Measurements from ENCODE around the gene RAD9B.
"Not testable (repeated sequence)": the region's sequence is repeated elsewhere in the genome, so short reads cannot be mapped to it uniquely, and the experiment has no call there.

Gene RAD9B

GRCh38 chr12:110528277-110528839, 26.2 kb downstream of the RAD9B start:
- DNase-seq, result no peak

GRCh38 chr12:110530511-110530910, 28.4 kb downstream of the RAD9B start:
- DNase-seq, result no peak

DNA sequence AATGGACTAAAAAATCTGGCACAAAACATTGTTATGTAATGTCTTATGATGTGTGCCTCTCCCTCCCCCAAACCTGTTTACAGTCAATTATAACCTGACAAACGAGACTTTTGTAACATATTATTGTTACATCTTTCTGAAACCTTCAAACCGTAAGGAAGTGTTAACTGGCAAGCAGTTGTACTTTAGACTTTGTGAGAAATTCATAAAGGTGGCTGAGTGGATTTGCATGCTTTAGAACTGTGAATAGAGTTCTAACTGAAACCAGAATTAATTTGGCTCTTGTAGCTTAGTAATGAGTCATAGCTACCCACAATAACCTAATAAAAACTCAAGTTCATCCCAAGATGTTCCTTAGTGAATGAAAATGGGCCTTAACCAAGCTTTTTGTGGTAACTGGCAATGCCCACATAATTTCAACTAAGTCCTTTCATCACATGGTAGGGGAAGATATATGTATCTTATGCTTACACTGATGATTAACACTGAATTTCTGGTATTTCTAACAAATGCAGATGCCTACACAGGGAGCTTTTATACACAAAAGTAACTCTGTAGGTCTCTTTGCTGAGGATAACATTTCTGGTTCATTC, 29.7 kb downstream of the RAD9B start:
- peak; percentile 41 for DNase-seq

GRCh38 chr12:110532644-110533043, 30.5 kb downstream of the RAD9B start:
- DNase-seq, result no peak

- no peak for DNase-seq
Measured at GRCh38 chr12:110533607-110534006, 31.5 kb downstream of the RAD9B start.

DNA sequence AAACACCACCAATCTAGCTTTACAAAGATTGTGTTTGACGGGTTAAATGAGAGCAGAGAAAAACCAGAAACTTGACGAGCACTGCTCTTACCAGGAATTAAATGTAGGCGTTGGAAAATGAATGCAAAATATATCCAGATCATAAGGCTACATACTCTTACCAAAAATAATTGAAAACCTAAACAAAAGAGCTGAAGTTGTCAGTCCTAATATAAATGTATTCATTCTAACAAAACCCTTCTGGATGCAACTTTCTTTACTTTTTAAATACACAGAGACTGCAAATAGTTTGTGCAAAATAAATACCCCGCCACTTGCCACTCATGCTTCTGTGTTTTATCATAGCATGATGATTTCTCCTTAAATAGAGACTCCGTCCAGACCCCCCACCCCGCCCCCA, 32.7 kb downstream of the RAD9B start:
- no peak for DNase-seq

GRCh38 chr12:110536834-110537604, 34.9 kb downstream of the RAD9B start:
- no peak for DNase-seq

- no peak for DNase-seq
Measured at GRCh38 chr12:110537605-110538409, 35.7 kb downstream of the RAD9B start.

- no peak for DNase-seq
Measured at GRCh38 chr12:110538869-110539622, 36.9 kb downstream of the RAD9B start.

DNA sequence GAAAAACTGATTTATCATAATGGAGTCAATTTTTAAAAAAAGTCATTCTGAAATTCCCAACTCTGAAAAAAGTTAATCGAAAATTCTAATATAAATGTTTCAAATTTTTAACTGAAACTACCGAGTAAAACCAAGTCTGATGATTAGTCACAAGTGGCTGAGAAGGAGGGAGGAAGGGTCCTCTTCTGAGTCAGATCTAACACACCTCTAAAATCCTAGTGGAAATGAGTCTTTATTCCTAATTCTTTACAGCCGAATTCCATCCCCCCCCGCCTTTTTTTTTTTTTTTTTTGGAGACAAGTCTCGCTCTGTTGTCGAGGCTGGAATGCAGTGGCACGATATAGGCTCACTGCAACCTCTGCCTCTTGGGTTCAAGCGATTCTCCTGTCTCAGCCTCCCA, 37.9 kb downstream of the RAD9B start:
- DNase-seq, result no peak

DNA sequence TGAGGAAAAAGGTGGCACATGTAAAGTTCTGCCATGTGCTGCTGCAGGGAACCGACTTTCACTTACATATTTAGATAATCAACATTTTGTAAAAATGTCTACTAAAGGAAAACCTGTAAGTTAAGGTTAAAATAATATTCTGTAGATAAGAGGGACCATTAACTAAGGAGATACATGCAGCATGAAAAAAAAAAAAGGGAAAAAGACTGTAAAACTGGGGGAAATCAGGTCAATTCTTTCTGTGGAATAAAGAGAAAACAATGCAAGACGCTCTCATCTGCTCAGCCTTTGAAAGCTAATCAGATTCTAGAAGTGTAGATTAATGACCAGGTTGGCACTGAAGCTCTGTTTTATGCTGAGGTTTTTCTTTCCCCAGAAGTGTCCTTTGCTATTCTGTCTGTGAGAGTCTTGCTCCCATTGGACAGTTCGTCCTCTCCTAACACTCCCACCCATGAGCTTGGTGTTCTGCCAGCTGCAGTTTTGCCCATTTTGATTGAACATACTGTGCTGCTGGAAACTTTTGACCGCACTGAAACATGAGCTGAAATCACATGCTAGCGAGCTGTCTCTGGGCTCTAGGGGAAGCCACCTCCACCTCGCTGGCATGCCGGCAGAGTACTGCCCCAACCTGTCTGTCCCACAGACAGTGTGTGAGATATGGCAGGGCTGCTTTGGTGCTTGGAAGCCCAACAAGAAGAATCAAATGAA, 41.3 kb downstream of the RAD9B start:
- no peak for DNase-seq

DNA sequence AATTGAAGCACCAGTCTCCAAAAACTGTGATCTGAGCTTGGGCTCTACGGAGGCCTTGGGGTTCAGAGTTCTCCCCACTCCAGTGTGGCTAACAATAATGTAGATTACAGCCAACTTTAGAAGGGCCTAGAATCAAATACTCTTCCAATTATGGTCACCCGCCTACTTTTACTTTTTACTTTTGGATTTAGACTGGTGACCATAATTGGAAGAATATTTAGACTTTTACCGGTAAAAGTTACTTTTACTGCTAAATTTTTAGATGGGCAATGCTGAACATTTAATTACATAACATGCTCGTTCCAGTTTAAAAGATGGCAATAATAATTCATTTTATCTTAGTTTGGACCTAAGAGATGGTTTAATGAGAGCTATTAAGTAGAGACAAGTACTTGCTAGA, 41.8 kb downstream of the RAD9B start:
- no peak for DNase-seq

- DNase-seq, result not testable (repeated sequence)
Measured at GRCh38 chr12:110545259-110545658, 43.1 kb downstream of the RAD9B start.

DNA sequence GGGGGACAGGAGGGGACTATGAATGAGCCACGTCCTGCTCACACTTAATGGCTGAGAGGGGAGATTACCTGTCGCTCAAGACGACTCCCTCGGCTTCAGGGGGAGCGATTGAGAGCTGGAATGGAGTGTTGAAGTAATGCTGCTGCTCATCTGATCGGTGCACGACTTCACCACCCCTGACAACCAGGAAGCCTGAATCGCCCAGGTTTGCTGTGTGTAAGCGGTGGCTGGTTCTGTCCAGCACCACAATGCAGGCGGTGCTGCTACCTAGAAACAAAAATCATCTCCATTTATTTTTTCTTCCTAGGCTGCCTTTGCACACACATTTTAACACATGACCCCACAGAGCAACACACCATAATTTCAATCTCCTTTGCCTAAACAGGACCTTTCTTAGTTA, 43.7 kb downstream of the RAD9B start:
- DNase-seq, result no peak

DNA sequence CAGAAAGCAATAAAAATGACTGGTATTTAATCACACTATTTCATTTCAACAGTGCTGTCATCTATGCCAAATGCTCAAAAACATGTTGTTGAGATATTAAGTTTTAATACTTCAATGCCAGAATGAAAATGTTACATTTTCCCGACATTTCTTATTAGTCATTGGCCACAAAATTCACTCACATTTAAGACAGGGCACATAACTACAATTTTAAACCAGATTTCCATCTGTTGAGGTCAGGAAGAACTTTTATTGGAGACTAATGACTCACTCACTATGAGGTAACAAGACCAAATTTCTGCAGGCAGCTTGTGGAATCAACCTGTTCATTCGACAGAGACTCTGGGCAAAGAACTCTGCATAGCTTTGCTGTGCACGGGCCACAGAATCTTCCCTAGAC, 44.2 kb downstream of the RAD9B start:
- DNase-seq, result no peak

DNA sequence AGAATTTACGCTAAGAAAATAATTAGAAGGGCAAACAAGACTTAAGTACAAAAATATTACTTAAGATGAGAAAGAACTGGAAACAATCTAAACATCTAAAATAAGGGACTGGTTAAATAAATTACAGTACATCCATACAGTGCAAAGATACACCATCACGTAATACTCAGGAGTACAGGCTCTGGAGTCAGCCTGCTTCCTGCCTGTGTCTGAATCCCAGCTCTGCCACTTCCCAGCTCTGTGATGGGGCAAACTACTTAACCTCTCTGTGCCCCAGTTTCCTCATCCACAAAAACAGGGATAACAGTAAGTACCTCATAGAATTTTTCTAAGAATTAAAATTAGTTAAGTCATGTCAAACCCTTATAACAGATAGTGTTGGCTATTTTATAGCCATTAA, 45.0 kb downstream of the RAD9B start:
- DNase-seq, result no peak

DNA sequence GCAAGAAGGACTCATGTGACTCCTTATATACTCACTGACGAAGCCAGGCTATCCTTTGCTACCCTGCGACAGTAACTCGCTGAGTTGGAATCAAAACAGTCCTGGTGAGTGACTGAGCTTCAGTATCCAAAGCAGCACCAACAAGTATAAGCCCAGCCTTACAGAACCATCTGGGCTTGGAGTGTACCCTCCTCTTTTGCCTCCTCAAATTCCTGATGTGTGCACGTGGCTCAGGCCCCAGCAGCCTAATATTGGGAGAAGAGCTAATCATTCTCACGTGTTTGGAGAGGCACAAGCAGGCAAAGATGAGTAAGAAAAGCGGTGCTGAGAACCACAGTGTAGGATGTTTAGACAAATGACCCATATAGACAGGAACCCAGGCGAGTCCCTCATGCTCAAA, 46.5 kb downstream of the RAD9B start:
- DNase-seq, result no peak

GRCh38 chr12:110549716-110550115, 47.6 kb downstream of the RAD9B start:
- DNase-seq, result no peak

DNA sequence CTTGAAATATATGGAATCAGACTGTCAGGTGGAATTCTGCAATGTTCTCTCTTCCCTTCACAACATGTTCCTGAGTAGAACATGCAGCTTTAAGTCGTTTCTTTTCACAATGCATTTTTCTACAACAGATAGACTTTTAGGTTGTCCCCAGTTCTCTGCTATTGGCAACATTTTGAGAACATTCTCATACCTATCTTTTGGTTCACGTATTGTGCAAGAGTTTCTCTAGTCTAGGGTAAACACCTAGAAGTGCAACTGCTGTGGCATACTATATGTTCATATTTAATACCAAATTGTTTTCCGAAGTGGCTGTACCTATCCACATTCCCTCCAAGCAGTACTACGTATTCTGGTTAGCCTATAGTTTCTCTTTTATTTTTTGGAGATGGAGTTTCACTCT, 48.9 kb downstream of the RAD9B start:
- no peak for DNase-seq
